Left cardiac atrium (tissue), 4 donors: ENCODE data around the gene CAPN12. TPM values are rescaled to one million over a fixed set of nuclear protein-coding genes. Genes with fewer than 3 reads are reported as not detected.
"Not testable (repeated sequence)": the region's sequence is repeated elsewhere in the genome, so short reads cannot be mapped to it uniquely, and the experiment has no call there.

ENCODE experiments used
- ATAC-seq, 2 donors: fragments of 200-7000 bp; cut with Tn5 transposase; one replicate each; pipeline ENCODE4 v1.9.1; 2020; ENCODE audit warnings: mild to moderate bottlenecking in 2 of 2, moderate library complexity in 2 of 2
- DNase-seq: peaks from one replicate; pipeline ENCODE4 v3.0.0-alpha.2; 2020
- intact Hi-C, 2 donors: fragments of 100-400 bp; cut with DNase I; formaldehyde crosslinking; loops; one replicate each; pipeline versions ENCODE4 v1.14.1 to v1.15.1; 2022 to 2023
- long read RNA-seq: library from polyadenylated mRNA; unstranded; transcript quantifications from one replicate; pipeline ENCODE4 v2.0.0, GENCODE V29; 2021
- total RNA-seq, 2 donors: library from RNA; stranded (reverse); fragmentation: NEBNext Ultra II Directional; extraction: Animal tissue kit (Norgen Biotek cat#: 25700); gene quantifications; one replicate each; pipeline ENCODE4 v1.2.1, GENCODE V29; 2021
- donor health status: DM: no; HTN: yes; CAD: no.
- donor health status: DM: no; HTN: yes; CAD: no; lungs with severe emphysema.
- donor health status: DM: yes; HTN: yes; CAD: no.
- donor health status: Dilated cardiomyopathy.

CAPN12 gene, protein sequence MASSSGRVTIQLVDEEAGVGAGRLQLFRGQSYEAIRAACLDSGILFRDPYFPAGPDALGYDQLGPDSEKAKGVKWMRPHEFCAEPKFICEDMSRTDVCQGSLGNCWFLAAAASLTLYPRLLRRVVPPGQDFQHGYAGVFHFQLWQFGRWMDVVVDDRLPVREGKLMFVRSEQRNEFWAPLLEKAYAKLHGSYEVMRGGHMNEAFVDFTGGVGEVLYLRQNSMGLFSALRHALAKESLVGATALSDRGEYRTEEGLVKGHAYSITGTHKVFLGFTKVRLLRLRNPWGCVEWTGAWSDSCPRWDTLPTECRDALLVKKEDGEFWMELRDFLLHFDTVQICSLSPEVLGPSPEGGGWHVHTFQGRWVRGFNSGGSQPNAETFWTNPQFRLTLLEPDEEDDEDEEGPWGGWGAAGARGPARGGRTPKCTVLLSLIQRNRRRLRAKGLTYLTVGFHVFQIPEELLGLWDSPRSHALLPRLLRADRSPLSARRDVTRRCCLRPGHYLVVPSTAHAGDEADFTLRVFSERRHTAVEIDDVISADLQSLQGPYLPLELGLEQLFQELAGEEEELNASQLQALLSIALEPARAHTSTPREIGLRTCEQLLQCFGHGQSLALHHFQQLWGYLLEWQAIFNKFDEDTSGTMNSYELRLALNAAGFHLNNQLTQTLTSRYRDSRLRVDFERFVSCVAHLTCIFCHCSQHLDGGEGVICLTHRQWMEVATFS
- under 1 TPM; 0.77 to 0.81 TPM for total RNA-seq
- long read RNA-seq, result 0 reads

DNA sequence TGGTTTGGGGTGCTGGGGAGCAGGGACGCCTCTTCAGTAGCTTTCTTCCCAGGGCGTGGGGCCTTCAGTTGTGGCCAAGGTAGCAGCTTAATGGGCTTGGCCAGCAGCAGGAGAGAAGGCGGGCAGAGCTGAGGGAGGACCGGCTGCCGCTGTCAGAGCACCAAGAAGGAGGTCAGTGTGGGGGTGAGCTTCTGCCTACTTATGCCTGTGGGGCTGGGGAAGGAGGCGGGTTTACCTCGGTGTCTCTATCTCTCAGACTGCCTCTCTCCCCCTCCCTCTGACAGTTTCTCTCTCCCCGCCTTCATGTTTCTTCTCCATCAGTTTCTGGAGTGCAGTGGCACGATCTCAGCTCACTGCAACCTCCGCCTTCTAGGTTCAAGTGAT, at the start of gene CAPN12:
CAPN12 (minus strand) TSS at position 177 of the 384 bp plus-strand sequence. CDS start 309 bp downstream, outside the sequence.
- intact Hi-C loops, result no loop called here
- ATAC-seq (no peak), DNase-seq (no peak)

DNA sequence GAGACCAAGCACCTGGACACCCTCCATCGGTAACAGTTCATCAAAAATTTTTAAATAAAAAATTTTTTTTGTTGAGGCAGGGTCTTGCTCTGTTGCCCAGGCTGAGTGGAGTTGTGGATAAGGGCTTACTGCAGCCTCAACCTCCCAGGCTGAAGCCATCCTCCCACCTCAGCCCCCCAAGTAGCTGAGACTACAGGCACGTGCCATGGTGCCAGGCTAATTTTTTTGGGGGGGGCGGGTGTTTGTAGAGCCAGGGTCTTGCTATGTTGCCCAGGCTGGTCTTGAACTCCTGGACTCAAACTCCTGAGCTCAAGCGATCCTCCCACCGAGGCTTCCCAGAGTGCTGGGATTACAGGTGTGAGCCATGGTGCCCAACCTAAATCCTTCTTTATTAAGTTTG, 49.4 kb upstream of the CAPN12 start:
- intact Hi-C loops, result no loop called here
- ATAC-seq, result no peak
- no peak for DNase-seq

DNA sequence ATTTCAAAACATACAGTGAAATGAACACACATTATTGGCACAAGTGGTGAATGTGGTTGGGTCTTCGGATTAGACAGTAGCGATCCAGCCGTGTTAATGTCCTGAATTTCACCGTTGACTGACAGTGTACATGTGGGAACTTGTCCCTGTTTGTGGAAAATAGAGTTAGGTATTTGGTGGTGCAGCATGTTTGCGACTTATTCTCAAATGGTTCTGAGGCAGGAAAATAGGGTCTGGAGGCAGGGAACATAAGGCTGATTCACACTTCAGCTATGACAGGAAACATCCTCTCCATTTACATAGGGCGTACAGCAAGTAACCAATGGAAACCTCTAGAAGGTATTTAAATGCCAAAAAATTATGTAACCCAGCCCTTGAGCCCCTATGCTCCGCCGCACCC, 48.9 kb upstream of the CAPN12 start:
- intact Hi-C loops, result no loop called here
- no peak for ATAC-seq
- no peak for DNase-seq

DNA sequence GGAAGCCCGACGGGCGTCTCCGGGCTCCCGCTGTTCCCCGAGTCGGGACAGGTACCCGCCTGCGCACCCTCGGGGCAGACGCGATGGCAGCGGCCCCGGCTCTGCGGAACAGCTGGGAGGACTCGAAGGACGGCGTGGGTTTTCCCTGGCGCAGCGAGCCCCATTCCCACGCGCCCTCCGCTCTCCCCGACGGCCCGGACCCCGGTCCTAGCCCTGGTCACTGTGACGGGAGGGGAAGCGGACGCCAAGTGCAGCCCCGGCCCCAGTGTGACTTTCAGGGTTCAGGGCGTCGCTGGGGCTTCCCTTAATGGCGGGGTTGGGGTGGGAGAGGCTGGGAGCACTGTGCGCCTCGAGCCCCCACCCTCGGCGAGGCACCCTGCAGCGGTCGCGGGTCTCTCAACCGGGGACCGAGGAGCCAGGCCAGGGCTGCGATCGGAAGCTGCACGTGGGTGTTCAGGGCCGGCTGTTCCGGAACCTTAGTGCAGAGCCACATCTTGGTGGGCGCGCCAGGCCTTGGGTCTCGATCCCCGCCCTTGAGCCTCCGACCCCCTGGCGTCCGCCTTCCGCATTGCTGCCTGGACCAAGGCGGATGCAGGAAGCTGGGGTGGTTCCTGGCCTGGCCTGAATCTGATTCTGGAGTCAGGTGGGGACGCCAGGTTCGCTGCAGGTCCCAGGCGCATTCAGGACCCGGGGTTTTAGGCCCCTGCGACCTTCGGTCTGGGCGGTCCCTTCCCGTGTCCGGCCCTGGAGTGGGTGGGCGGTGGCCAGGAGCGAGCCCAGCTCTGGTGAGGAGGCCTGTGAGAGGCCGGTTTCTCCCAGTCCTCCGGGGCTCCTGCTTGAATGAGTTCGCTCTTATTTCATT, 48.2 kb upstream of the CAPN12 start:
- intact Hi-C loops, result no loop called here
- DNase-seq (peak; percentile 72), ATAC-seq (peak; percentile 20 to 38)

DNA sequence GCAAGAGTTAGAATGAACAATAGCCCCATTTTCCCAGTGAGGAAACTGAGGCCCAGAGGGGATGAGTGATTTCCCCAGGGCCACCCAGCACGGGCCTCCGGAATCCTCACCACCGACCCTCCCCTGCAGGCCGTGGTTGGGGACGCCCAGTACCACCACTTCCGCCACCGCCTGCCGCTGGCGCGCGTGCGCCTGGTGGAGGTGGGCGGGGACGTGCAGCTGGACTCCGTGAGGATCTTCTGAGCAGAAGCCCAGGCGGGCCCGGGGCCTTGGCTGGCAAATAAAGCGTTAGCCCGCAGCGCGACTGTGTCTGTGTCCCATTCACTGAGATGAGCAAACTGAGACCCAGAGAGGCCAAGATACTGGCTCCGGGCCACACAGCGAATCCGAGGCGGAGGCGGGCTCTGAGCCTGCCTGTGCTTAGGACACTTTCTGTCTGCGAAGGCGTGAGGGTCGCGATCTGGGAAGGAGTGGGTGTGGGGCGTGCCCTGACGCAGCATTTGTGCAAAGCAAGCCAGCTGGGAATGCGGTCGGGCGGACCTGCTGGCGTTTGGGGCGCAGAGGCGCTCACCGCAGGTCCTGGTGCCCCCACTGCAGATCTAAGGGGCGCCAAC, 47.3 kb upstream of the CAPN12 start:
- DNase-seq, intact Hi-C loops: not testable (repeated sequence)
- peak; percentile 90 to 97 for ATAC-seq

DNA sequence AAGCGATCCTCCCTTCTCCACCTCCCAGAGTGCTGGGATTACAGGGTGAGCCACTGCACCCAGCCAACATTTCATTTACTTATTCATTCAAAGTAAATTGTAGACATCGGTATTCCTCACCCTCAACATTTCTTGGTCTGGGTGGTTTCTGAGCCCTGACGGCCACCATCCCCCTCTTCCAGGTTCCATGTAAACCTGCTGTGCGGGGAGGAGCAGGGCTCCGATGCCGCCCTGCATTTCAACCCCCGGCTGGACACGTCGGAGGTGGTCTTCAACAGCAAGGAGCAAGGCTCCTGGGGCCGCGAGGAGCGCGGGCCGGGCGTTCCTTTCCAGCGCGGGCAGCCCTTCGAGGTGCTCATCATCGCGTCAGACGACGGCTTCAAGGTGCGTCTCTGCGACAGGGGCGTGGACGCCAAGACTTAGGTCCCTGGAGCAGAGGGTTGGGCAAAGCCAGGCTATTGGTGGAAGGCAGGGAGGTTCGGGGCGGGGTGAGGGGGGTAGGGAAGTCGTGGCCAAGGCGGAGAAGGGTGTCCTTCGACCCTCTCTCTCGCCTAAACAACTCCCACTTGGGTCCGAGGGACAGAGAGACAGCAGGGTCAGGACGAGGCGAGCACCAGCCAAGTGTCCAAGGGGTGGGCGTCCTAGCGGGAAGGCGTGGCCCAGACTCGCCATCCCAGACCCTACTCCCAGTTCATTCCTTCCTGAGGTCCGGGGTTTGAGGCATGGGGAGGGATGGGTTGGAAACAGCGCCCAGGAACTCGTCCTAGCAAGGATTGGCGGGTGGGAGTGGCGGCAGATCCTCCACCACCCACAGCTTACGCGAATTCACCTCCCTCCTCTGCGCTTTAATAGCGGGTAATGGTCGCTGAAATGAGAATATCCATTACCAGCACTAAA, 46.5 kb upstream of the CAPN12 start:
- ATAC-seq, result peak; percentile 1 to 17
- intact Hi-C loops, DNase-seq: not testable (repeated sequence)

DNA sequence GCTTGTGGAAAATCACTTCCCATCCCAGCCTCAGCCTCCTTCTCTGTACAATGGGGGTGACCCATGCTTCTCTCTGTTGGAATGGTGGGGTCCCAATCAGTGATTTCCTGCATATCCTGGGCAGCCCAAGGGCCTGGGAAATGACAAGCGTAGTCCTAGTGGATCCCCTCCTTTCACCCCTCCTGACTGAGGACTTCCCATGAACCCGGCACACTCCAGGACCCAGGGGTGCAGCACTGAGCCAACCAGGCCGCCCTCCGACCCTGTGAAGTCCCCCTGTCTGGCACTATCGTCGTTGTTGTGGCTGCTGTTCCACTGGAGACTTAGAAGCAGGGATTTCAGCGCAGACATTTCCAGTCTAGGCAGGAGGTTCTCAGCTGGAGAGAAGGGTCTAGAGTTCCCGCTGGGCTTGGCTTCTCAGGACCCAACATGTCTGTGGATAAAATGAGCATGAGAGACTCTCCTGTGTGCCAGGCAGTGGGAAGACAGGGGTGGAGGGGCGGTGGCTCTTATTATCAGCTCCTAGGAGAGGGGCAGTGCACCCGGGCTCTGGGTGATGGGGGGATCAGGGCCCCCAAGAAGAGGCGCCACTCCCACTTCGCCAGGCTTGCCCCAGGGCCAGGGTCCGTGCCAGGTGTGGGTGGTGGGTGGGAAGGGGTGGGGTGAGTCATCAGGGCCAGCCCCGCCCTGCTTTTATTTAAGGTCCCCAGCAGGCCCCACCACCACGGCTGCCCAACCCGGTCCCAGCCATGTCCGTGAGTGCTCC, 44.4 kb upstream of the CAPN12 start, which contains the start of gene LGALS7B:
LGALS7B (plus strand) TSS at position 723 of the 766 bp plus-strand sequence; CDS start at position 750, 27 bp downstream.
- DNase-seq (no peak), ATAC-seq (no peak)
- intact Hi-C loops, result no loop called here

DNA sequence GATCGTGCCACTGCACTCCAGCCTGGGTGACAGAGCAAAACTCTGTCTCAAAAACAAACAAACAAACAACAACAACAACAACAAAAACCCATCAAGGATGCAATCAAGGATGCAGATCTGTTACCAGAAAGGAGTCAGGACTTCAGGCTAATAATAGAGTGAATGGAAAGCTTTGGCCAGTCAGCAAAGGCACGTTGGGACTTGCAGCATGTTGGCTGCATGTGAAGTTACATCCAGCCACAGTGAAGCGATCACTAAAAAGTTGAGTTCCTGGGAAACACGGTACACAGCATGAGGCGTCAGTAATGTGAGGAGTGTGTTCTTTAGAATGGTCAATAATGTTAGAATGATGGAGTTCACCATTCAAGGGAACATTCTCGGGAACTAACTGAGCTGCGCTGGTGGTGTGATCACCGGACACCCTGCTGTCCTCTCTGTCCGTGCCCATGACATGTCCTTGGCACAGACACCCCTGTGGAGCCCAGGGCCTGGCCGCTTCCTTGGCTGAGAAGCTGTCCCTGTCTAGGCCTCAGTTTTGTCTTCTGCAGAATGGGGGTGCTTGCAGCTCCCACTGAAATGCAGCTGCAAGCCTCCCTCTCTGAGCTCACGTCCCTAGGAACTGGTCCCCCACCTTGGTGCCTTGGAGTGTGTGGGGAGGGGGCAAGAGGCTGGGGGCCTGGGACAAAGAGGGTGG, 42.4 kb upstream of the CAPN12 start:
- DNase-seq (no peak), ATAC-seq (no peak)
- intact Hi-C loops, result no loop called here

DNA sequence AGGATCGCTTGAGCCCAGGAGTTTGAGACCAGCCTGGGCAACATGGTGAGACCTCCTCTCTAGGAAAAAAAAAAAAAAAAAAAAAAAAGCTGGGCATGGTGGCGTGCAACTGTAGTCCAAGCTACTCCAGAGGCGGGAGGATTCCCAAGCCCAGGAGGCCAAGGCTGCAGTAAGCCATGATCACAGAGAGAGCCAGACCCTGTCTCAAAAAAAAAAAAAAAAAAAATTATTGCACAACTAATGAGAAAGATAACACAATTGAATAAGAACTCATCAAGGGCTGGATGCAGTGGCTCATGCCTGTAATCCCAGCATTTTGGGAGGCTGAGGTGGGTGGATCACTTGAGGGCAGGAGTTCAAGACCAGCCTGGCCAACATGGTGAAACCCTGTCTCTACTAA, 41.8 kb upstream of the CAPN12 start:
- DNase-seq, ATAC-seq, intact Hi-C loops: not testable (repeated sequence)

DNA sequence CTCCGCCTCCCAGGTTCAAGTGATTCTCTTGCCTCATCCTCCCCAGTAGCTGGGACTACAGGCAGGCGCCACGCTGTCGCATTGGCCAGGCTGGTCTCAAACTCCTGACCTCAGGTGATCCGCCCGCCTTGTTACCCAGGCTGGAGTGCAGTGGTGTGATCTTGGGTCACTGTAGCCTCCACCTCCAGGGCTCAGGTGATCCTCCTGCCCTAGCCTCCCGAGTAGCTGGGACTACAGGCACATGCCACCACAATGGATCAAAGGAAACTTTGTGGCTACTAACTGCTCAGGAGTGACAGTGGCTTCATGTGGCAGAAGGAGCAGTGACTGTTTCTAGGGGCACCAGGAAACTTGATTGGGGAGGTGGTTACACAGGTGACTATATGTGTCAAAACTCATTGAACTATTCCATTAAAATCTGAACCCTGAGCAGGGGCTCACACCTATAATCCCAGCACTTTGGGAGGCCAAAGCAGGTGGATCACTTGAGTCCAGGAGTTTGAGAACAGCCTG, 41.0 kb upstream of the CAPN12 start:
- ATAC-seq (no peak), DNase-seq (no peak)
- intact Hi-C loops, result no loop called here

DNA sequence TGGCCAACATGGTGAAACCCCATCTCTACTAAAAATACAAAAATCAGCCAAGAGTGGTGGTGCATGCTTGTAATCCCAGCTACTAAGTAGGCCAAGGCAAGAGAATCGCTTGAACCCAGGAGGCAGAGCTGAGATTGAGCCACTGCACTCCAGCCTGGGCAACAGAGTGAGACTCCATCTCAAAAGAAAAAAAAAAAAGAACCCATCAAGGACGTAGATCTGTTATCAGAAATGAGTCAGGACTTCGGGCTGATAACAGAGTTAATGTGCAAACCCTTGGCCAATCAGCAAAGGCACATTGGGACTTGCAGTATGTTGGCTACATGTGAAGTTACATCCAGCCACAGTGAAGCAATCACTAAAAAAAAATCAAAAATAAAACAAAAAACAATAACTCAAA, 40.0 kb upstream of the CAPN12 start:
- DNase-seq (no peak), ATAC-seq (no peak)
- intact Hi-C loops, result no loop called here

DNA sequence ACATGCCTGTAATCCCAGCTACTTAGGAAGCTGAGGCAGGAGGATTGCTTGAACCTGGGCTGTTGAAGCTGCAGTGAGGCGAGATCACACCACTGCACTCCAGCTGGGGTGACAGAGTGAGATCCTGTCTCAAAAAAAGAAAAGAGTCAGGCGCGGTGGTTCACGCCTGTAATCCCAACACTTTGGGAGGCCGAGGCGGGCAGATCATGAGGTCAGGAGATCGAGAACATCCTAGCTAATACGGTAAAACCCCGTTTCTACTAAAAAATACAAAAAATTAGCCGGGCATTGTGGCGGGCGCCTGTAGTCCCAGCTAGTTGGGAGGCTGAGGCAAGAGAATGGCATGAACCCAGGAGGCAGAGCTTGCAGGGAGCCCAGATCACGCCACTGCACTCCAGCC, 37.9 kb upstream of the CAPN12 start:
- ATAC-seq, DNase-seq, intact Hi-C loops: not testable (repeated sequence)

DNA sequence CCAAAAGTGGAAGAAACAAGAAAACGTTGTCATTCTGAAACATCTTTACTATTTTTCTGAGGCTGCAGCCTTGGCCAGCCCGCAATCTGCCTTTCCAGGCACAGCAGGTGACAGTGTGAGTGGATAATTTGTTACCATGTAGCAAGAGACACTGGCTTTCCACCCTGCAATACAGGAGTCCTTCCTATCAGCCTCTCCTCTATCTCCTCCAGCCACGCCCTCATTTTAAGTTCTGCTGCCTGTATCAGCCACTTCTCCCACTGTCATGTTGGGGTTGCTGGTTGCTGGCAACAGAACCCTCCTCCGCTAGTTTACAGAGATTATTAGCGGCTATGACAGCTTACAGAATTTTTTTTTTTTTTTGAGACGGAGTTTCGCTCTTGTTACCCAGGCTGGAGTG, 36.8 kb upstream of the CAPN12 start:
- intact Hi-C loops, result no loop called here
- ATAC-seq, result peak; percentile 30 to 80
- no peak for DNase-seq

DNA sequence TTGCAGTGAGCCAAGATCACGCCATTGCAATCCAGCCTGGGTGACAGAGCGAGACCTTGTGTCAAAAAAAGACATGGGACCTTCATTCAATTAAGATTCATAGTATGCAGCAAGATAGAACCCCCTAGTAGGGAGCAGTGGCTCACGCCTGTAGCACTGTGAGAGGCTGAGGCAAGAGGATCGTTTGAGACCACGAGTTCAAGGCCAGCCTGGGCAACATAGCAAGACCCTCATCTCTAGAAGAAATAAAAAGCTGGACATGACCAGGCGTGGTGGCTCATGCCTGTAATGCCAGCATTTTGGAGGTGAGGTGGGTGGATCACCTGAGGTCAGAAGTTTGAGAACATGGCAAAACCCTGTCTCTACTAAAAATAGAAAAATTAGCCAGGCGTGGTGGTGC, 36.2 kb upstream of the CAPN12 start:
- no peak for ATAC-seq
- intact Hi-C loops, result no loop called here

DNA sequence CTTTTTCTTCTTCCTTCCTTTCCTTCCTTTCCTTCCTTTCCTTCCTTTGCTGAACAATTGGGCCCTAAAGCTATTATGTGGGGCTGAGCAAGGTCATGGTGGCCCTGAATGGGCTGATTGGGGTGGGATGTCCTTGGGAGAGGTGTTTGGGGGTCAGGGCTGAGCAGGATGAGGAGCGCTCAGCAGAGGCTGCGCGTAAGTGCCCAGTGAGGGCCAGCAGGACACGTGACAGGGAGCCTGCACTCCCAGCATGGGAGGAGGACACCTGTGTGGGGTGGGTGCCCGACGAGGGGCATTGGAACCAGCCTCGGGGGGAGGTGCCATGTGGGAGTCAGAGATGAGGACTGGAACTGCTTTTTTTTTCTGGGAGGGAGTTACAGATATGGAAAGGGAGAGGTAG, 34.5 kb upstream of the CAPN12 start:
- DNase-seq (no peak), ATAC-seq (no peak)
- intact Hi-C loops, result no loop called here

More for the DNA sequence above, 36.2 kb upstream of the CAPN12 start:
- no peak for DNase-seq

DNA sequence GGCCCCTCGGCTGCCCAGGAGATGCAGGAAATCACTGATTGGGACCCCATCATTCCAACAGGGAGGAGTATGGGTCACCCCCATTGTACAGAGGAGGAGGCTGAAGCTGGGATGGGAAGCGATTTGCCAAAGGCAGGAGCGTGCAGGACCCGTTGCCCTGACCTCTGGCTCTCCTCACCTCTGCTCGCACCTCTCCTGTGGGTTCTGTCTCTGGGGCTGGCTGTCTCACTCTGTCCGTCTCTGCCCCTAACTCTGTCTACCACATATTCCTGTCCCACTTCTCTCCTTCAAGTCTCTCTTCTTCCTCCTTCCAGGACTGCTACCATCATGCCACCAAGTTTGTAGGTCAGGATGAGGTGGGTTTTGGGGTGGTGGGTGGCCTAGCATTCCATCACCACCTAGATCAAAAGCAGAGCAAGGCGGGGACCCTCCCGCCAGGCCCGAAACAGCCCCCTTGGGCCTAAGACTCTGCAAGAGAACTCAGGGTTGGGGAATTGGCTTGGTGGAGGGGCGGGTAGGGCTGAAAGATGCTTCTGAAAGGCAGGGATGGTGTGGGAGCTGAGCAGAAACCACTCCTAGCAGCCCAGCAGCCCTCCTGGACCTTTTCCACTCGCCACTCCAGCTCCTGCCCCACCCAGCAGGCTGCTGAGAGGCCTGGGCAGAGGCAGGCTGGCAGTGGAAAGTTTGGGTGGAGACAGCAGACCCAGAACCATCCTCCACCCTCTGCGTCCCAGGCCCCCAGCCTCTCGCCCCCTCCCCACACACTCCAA, 30.1 kb upstream of the CAPN12 start:
- ATAC-seq (no peak), DNase-seq (no peak)
- intact Hi-C loops, result no loop called here
